HUES6 (cell line): ENCODE measurements around the gene TBCCD1.

Experiments used
- H3K27ac ChIP-seq: 2 replicates; pipeline ENCODE4 v1.7.0; 2013; ENCODE audit warnings: low read depth, mild to moderate bottlenecking, low read length, inconsistent platforms
- H3K27me3 ChIP-seq: 2 replicates; pipeline ENCODE4 v1.6.1; 2013; ENCODE audit warnings: low read length; ENCODE audit not compliant: control insufficient read depth, insufficient read depth
- H3K36me3 ChIP-seq: 2 replicates; pipeline ENCODE4 v1.6.1; 2013; ENCODE audit warnings: low read length; ENCODE audit not compliant: control insufficient read depth, insufficient read depth
- H3K4me1 ChIP-seq: 2 replicates; pipeline ENCODE4 v1.6.1; 2013; ENCODE audit warnings: low read length; ENCODE audit not compliant: control insufficient read depth, insufficient read depth
- H3K4me3 ChIP-seq: 2 replicates; pipeline ENCODE4 v1.5.1; 2013; ENCODE audit warnings: low read depth, low read length
- H3K9ac ChIP-seq: one replicate; pipeline ENCODE4 v1.6.1; 2013; ENCODE audit warnings: mild to moderate bottlenecking, low read length
- H3K9me3 ChIP-seq: 2 replicates; pipeline ENCODE4 v1.6.1; 2013; ENCODE audit warnings: low read depth, low read length; ENCODE audit not compliant: control insufficient read depth, insufficient read depth

The TBCCD1 gene

DNA sequence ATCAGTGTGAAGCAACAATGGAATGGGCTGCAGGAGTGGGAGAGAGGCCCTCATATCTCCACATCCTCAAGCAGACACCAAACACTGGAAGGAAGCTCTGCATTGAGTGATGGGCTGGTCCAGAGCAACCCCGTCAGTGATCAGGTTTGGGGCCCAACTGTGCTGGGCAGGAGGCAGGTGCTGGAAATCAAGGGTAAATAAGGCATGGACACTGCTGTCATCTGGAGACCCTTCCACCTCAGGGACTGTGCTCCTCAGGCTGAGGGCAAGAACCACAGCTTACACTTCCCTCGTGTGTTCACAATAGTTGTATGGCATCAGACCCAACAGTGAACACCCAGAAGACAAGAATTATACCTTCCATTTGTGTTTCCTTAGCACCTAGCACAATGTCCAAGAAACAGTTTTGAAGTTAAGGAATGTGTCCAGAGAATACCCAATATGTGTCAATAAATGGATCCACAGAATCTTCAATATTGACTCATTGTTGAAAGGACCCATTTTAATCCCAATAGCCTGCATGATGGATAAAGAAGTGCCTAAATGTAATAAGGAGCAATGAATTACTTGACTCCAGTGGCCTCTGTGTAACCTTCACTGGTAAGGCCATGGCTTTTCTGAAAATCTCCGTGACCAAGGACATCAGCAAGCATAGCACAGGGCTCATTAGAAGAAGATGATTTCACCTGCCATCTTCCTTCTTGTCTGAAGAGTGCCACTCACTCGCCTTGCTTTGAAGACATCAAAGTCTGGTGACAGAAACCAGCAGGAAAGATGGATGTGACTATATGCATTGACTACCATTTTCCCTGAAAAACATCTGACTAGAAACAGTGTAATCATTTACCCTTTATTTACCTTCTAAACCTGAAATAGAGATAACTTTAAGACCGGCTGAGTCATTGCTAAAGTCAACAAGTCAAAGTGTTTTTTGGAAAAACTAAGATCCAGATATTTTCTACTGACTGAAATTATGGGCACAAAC lies 38.7 kb upstream of the TBCCD1 start:
- Histone ChIP-seq H3K4me3 (no peak overlapping the region), H3K9me3 (no peaks in the 10 kb centered on the region), H3K9ac (no peak overlapping the region), H3K4me1 (no peaks in the 10 kb centered on the region), H3K36me3 (no peaks in the 10 kb centered on the region), H3K27ac (no peak overlapping the region), H3K27me3 (no peaks in the 10 kb centered on the region)

DNA sequence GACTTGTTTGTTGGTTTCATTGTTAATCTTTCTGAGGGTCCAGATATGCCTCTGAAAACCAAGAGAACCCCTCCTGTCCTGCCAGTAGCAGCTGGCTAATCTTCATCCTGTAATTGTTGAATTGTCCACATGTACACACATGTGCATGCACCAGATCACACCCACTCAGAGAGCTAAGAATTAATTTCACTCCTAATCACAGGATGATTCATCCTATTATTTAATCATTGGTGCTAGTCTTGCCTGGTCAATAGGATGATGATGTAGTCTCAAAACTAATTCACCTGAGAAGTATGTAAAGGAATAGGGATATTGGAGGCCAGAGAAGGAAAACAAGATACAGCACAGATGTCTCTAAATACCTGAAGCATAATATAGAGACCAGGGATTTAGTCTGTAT lies 37.9 kb upstream of the TBCCD1 start:
- no peaks in the 10 kb centered on the region for H3K4me1 ChIP-seq
- no peak overlapping the region for H3K9ac ChIP-seq
- no peak overlapping the region for H3K4me3 ChIP-seq
- no peaks in the 10 kb centered on the region for H3K9me3 ChIP-seq
- H3K27me3 ChIP-seq: no peaks in the 10 kb centered on the region
- H3K36me3 ChIP-seq: no peaks in the 10 kb centered on the region
- no peak overlapping the region for H3K27ac ChIP-seq

DNA sequence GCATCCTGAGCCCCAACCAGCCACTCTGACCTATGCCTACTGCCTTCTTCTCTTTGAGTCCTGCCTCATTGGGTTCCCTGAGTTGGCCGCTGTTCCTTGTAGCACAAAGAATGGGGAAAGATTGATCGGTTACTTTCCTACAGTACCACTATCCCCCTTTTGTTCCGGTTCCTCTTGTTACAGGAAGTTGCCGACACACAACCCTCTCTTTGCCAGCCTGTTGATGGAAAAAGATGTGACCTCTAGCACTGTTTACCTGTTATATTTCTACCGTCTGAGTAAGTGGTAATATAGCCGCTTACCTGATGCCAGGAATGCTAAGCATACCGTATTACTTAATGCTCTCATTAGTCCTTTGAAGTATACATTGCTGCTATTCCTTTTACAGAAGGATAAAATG lies 36.0 kb upstream of the TBCCD1 start:
- Histone ChIP-seq H3K4me1 (no peaks in the 10 kb centered on the region), H3K27me3 (no peaks in the 10 kb centered on the region), H3K9ac (no peak overlapping the region), H3K9me3 (no peaks in the 10 kb centered on the region), H3K27ac (no peak overlapping the region), H3K4me3 (no peak overlapping the region), H3K36me3 (no peaks in the 10 kb centered on the region)

DNA sequence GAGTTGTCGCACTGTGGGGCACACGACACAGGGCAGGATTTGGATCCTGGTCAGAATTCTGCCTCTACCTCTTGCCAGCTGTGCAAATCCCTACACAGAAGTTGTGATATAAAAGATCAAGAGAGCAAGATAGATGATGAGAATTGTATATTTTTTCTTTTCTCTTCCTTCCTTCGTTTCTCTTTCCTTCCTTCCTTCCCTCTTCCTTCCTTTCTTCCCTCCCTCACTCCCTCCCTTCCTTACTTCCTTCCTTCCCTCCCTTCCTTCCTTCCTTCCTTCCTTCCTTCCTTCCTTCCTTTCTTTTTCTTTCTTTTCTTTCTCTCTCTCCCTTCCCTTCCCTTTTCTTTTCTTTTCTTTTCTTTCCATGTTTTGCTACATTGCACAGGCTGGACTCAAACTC lies 33.8 kb upstream of the TBCCD1 start:
- H3K4me3 ChIP-seq: no peak overlapping the region
- H3K9me3 ChIP-seq: no peaks in the 10 kb centered on the region
- no peak overlapping the region for H3K9ac ChIP-seq
- H3K4me1 ChIP-seq: peaks cover 4% of the 10 kb centered on the region; the same call in 1 of the 2 replicates
- H3K27ac ChIP-seq: no peak overlapping the region
- no peaks in the 10 kb centered on the region for H3K27me3 ChIP-seq
- H3K36me3 ChIP-seq: no peaks in the 10 kb centered on the region

DNA sequence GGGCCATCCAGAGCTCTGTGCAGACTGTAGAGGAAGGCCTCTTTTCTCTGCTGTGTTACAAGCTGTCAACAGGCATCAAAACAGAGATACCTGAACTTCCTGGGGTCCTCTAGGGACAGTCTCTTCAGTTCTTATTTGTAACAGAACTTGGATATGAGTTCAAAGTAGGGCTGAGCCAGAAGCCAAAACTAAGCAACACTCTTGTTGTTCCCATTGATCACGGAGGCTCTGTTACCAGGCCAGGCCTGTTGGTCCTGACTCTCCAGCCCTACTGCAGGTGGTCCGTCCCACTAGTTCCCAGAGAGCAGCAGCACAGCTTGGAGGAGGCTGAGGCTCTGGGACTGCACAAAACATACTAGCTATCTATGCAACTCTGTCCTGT lies 32.6 kb upstream of the TBCCD1 start:
- no peak overlapping the region for H3K9ac ChIP-seq
- no peaks in the 10 kb centered on the region for H3K9me3 ChIP-seq
- H3K4me1 ChIP-seq: peaks cover 4% of the 10 kb centered on the region; the same call in 1 of the 2 replicates
- H3K27me3 ChIP-seq: no peaks in the 10 kb centered on the region
- H3K4me3 ChIP-seq: no peak overlapping the region
- no peak overlapping the region for H3K27ac ChIP-seq
- H3K36me3 ChIP-seq: no peaks in the 10 kb centered on the region

DNA sequence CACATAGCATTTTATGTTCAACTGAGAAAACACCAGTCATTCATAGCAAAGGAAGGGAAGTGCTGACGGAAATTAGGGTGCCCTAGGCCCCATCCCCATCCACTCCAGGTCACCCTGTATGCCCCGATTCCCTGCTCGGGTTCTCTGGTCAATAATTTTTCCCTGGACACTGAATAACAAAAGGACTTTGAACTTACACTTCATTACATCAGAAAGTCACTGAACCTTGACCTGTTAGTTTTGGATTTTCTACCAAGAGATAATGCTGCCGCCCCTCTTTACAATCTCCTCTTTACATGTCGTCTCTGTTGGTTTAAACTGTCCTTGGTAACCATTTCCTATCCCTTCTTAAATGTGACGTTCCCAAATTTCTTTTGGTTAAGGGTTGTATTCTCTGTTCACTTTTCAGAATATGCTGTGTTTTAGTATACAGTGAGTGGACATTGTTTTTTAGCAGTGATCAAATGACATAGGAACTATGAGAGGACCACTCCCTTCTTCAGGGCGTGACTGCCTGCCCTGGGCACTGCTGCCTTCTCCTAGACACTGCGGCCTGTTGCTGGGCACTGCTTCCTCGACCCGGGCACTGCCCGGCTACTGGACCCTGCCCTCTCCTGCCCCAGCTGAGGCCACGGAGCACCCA lies 32.1 kb upstream of the TBCCD1 start:
- H3K4me1 ChIP-seq: peaks cover 4% of the 10 kb centered on the region; the same call in 1 of the 2 replicates
- H3K27ac ChIP-seq: no peak overlapping the region
- no peaks in the 10 kb centered on the region for H3K27me3 ChIP-seq
- H3K36me3 ChIP-seq: no peaks in the 10 kb centered on the region
- no peak overlapping the region for H3K9ac ChIP-seq
- no peak overlapping the region for H3K4me3 ChIP-seq
- no peaks in the 10 kb centered on the region for H3K9me3 ChIP-seq

DNA sequence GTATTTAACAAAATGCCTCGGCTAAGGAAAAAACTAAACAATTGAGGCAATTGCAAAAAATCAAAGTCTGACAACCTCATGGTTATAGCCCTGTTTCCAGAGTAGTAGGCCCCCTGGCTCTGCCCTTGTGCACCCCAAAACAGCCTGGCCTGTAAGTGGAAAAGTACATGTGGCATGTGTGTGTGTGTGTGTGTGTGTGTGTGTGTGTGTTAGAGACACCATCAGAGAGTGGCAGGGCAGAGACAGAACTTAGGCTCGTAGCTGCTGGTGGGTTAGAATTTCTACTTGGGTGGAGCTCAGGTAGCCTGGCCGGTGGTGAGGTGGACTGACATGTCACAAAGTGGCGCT lies 31.6 kb upstream of the TBCCD1 start:
- H3K27ac ChIP-seq: no peak overlapping the region
- H3K9ac ChIP-seq: no peak overlapping the region
- H3K9me3 ChIP-seq: no peaks in the 10 kb centered on the region
- peaks cover 4% of the 10 kb centered on the region; the same call in 1 of the 2 replicates for H3K4me1 ChIP-seq
- H3K27me3 ChIP-seq: no peaks in the 10 kb centered on the region
- H3K36me3 ChIP-seq: no peaks in the 10 kb centered on the region
- H3K4me3 ChIP-seq: no peak overlapping the region

DNA sequence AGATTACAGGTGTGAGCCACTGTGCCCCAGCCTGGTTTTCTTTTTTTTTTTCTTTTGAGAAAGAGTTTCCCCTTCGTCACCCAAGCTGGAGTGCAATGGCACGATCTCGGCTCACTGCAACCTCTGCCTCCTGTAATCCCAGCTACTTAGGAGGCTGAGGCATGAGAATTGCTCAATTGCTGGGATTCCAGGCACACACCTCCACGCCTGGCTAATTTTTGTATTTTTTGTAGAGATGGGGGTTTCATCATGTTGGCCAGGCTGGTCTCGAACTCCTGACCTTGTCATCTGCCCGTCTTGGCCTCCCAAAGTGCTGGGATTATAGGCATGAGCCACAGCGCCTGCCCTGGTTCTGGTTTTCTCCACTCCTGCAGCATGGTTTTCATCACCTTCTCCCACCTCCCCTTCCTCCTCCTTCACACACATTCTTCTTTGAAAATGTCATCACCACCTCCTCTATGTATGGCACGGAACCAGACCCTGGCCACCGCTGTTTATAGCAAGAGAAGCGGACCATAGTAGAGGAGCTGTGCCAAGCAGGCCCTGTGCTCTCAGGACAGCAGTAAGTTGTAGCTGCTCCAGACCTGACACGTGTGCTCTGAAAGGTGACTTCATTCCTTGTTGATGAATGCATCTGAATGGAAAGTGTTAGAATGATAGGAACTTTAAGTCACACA lies 31.1 kb upstream of the TBCCD1 start:
- H3K9ac ChIP-seq: no peak overlapping the region
- peaks cover 4% of the 10 kb centered on the region; the same call in 1 of the 2 replicates for H3K4me1 ChIP-seq
- no peaks in the 10 kb centered on the region for H3K9me3 ChIP-seq
- H3K4me3 ChIP-seq: no peak overlapping the region
- no peaks in the 10 kb centered on the region for H3K27me3 ChIP-seq
- no peaks in the 10 kb centered on the region for H3K36me3 ChIP-seq
- no peak overlapping the region for H3K27ac ChIP-seq

DNA sequence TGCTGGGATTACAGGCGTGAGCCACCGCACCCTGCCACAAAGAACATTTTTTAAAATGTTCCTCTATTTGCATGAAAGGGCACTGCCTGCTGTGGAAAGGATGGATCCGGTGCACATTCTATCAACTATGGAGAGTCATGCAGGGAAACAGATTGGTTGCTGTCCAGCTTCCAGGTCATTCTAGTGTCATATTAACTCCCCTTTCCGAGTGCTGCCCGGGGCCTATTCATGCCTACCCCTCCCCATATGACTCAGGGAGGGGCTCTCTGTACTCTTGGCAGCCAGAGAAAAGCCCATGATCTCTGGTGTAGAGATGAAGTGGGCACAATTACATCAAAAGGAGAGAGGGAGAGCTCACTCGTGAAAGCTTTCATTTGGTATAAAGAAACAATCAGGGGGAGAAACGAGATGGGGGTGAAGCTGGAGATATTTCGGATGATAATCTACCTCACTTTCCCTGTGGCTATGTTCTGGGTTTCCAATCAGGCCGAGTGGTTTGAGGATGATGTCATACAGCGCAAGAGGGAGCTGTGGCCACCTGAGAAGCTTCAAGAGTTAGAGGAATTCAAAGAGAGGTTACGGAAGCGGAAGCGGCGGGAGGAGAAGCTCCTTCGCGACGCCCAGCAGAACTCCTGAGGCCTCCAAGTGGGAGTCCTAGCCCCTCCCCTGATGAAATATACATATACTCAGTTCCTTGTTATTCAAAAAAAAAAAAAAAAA lies 29.6 kb upstream of the TBCCD1 start:
- Histone ChIP-seq H3K27ac (no peak overlapping the region), H3K27me3 (no peaks in the 10 kb centered on the region), H3K9ac (no peak overlapping the region), H3K9me3 (no peaks in the 10 kb centered on the region), H3K4me3 (no peak overlapping the region), H3K4me1 (peaks cover 4% of the 10 kb centered on the region; the same call in 1 of the 2 replicates), H3K36me3 (no peaks in the 10 kb centered on the region)

DNA sequence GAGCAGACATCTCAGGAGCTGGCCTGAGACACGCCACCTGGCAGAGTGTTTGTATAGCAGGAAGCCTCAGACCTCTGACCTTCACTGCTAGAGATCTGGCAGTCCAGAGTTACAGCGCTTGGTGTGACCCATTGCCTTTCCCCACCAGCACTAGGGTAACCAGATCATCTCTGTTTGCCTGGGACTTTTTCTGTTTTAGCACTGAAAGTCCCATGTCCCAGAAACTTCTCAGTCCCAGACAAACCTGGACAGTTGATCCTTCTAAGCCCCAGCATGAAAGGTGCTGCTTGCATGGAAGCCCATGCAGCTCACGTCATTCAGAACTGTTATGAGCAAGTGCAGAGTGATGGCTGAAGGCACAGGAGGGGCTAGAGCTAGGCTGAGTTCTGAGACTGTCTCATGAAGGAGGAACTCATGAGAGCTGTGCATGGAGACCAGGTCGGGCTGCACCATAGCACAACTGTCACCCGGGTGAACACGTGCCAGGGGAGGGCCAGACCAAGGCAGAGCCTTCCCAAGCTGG lies 27.5 kb upstream of the TBCCD1 start:
- H3K4me3 ChIP-seq: no peak overlapping the region

More for the DNA sequence above, 27.5 kb upstream of the TBCCD1 start:
- H3K27ac ChIP-seq: no peak overlapping the region
- H3K9me3 ChIP-seq: no peaks in the 10 kb centered on the region
- peaks cover 4% of the 10 kb centered on the region; the same call in 1 of the 2 replicates for H3K4me1 ChIP-seq
- no peak overlapping the region for H3K9ac ChIP-seq
- no peaks in the 10 kb centered on the region for H3K27me3 ChIP-seq
- no peaks in the 10 kb centered on the region for H3K36me3 ChIP-seq
